Muscle layer of colon (tissue), 2 donors: Measurements from ENCODE around the gene MAGI2.

Experiments
- H3K27ac ChIP-seq: one replicate; pipeline ENCODE4 v1.7.0; 2013; ENCODE audit warnings: low read depth, mild to moderate bottlenecking, low read length, moderate library complexity
- H3K27me3 ChIP-seq, 2 donors: one replicate each; pipeline ENCODE4 v1.7.0; 2013; ENCODE audit warnings: low read length in 2 of 2, mild to moderate bottlenecking in 2 of 2; ENCODE audit not compliant: insufficient read depth in 2 of 2, control insufficient read depth in 1 of 2
- H3K36me3 ChIP-seq: one replicate; pipeline ENCODE4 v1.7.0; 2013; ENCODE audit warnings: mild to moderate bottlenecking, low read length; ENCODE audit not compliant: insufficient read depth
- H3K4me1 ChIP-seq: one replicate; pipeline ENCODE4 v1.7.0; 2013; ENCODE audit warnings: mild to moderate bottlenecking, low read length; ENCODE audit not compliant: insufficient read depth
- H3K4me3 ChIP-seq, 2 donors: one replicate each; pipeline ENCODE4 v1.7.0; 2013; ENCODE audit warnings: low read length in 2 of 2, low read depth in 1 of 2, mild to moderate bottlenecking in 1 of 2, moderate library complexity in 1 of 2
- H3K9ac ChIP-seq: one replicate; pipeline ENCODE4 v1.7.0; 2013; ENCODE audit warnings: low read length
- H3K9me3 ChIP-seq: one replicate; pipeline ENCODE4 v1.7.0; 2013; ENCODE audit warnings: mild to moderate bottlenecking, low read length
- donor health status: abdominal sarcoma.
- donor health status: Adenocarcinoma of cecum.

MAGI2 gene

GRCh38 chr7:78057571-78057970 is 1395.9 kb downstream of the MAGI2 start:
- no peaks in the 10 kb centered on the region for H3K4me1 ChIP-seq
- H3K4me3 ChIP-seq, result no peak overlapping the region
- H3K27me3 ChIP-seq, result no peaks in the 10 kb centered on the region
- H3K36me3 ChIP-seq, result no peaks in the 10 kb centered on the region
- H3K9ac ChIP-seq, result no peak overlapping the region
- H3K9me3 ChIP-seq, result no peaks in the 10 kb centered on the region
- no peak overlapping the region for H3K27ac ChIP-seq

GRCh38 chr7:78055599-78055998 is 1397.9 kb downstream of the MAGI2 start:
- H3K27me3 ChIP-seq, result no peaks in the 10 kb centered on the region
- no peaks in the 10 kb centered on the region for H3K9me3 ChIP-seq
- H3K4me1 ChIP-seq, result no peaks in the 10 kb centered on the region
- no peaks in the 10 kb centered on the region for H3K36me3 ChIP-seq
- H3K27ac ChIP-seq, result no peak overlapping the region
- H3K9ac ChIP-seq, result no peak overlapping the region
- no peak overlapping the region for H3K4me3 ChIP-seq

DNA sequence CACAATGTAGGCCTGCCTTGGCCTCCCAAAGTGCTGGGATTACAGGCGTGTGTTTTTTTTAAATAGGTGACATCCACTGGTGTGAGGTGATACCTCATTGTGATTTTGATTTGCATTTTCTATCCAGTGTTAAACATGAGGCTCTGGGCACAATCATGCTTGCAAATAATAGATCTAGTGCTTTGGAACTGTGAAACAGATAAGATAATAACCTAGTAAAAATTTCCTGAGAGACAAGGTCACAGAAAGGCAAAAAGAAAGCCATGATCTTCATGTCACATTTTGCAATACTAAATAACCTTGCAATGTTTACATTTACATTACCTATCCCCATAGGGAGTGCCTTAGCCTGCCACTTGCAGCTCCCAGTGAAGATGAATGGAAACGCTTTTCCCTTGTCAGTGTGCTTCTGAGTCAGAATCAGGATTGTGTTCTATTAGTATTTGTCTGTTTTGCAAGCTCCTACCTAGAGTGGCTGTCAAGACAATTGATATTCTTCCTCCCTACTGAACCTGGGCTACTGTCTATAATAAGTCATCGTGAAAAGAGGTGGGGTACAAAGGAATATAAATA is 1398.4 kb downstream of the MAGI2 start:
- Histone ChIP-seq H3K9ac (no peak overlapping the region), H3K36me3 (no peaks in the 10 kb centered on the region)

DNA sequence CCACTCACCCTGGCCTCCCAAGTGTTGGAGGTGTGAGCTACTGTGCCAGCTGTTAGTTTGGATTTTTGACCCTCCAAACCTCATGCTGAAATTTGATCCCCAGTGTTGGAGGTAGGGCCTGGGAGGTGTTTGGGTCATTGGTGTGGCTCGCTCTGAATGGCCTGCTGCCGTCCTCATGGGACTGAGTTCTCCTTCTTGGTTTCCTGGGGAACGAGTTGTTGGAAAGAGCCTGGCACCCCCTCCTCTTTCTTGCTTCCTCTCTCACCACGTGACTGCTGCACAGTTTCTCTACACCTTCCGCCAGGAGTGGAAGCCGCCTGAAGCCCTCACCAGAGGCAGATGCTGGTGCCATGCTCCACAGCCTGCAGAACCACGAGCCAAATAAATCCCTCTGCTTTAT is 1401.4 kb downstream of the MAGI2 start:
- no peaks in the 10 kb centered on the region for H3K4me1 ChIP-seq
- H3K36me3 ChIP-seq, result no peaks in the 10 kb centered on the region
- no peak overlapping the region for H3K4me3 ChIP-seq
- no peak overlapping the region for H3K27ac ChIP-seq
- H3K27me3 ChIP-seq, result no peaks in the 10 kb centered on the region
- no peak overlapping the region for H3K9ac ChIP-seq
- H3K9me3 ChIP-seq, result no peaks in the 10 kb centered on the region

More for the DNA sequence above, 1398.4 kb downstream of the MAGI2 start:
- Histone ChIP-seq H3K9me3 (no peaks in the 10 kb centered on the region), H3K27me3 (no peaks in the 10 kb centered on the region), H3K27ac (no peak overlapping the region), H3K4me3 (no peak overlapping the region), H3K4me1 (no peaks in the 10 kb centered on the region)

GRCh38 chr7:78047800-78048199 is 1405.7 kb downstream of the MAGI2 start:
- no peaks in the 10 kb centered on the region for H3K36me3 ChIP-seq
- H3K27ac ChIP-seq, result no peak overlapping the region
- no peak overlapping the region for H3K4me3 ChIP-seq
- H3K9ac ChIP-seq, result no peak overlapping the region
- H3K27me3 ChIP-seq, result no peaks in the 10 kb centered on the region
- H3K9me3 ChIP-seq, result no peaks in the 10 kb centered on the region
- H3K4me1 ChIP-seq, result no peaks in the 10 kb centered on the region

GRCh38 chr7:78043159-78043558 is 1410.3 kb downstream of the MAGI2 start:
- H3K36me3 ChIP-seq, result no peaks in the 10 kb centered on the region
- no peaks in the 10 kb centered on the region for H3K4me1 ChIP-seq
- H3K9ac ChIP-seq, result no peak overlapping the region

DNA sequence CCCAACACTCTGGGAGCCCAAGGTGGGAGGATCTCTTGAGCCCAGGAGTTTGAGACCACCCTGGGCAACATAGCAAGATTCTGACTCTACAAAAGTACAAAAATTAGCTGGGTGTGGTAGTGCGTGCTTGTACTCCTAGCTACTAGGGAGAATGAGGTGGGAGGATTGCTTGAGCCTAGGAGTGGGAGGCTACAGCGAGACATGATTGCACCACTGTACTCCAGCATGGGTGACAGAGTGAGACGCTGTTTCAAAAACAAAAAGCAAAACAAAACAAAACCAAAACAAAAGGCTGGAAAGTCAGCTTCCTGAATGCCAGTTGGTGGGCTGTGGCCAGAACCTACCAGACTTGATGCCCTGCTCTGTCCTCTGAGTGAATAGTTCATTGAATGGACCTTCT is 1412.0 kb downstream of the MAGI2 start:
- Histone ChIP-seq H3K4me1 (no peaks in the 10 kb centered on the region), H3K9ac (no peak overlapping the region), H3K36me3 (no peaks in the 10 kb centered on the region), H3K27me3 (no peaks in the 10 kb centered on the region), H3K9me3 (no peaks in the 10 kb centered on the region), H3K27ac (no peak overlapping the region), H3K4me3 (no peak overlapping the region)

More at GRCh38 chr7:78043159-78043558, 1410.3 kb downstream of the MAGI2 start:
- Histone ChIP-seq H3K4me3 (no peak overlapping the region), H3K27ac (no peak overlapping the region), H3K9me3 (no peaks in the 10 kb centered on the region), H3K27me3 (no peaks in the 10 kb centered on the region)

DNA sequence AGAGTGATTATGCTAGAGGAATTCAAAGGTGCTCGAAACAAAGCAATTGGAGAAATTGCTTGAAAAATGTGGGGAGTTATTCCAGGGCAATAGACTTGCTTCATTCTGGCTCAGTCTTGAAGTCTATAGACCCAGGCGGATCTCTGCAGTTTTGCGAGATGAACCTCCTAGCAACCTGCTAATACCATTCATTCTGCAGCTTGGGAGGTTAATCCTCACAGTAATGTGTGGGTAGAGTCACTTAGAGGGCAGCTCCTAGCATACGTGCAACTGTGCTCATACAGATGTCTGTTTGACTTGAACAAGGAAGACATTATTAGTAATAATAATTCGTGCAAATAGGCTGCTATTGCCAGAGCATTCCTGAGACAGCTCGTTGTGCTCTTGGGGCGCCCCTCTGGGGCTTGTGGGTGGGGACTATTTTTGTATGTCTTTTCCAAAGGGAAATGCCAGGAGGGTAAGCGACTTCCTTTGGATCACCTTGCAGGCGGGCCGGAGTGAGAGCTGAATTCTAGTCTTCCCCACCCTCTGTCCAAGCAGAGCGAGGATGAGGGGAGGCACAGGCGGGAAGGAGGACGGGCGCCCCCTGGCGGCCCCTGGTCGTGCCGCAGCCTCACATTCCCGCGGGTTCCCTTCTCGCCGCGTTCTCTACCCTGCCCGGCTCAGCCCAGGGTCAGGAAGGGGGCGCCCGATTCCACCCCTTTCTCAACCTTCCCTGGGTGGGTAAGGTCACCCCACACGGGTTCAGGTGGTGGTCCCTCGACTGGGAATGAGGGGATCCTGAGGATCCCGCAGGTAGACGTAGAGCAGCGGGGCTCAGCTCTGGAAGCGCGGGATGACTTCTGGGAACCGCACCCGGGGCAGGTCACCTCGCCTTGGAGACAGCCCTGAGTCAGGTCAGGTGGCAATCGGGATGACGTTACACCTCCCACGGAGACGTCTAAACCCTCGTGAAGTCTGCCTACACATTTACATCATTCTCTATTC is 1413.4 kb downstream of the MAGI2 start:
- no peak overlapping the region for H3K4me3 ChIP-seq

DNA sequence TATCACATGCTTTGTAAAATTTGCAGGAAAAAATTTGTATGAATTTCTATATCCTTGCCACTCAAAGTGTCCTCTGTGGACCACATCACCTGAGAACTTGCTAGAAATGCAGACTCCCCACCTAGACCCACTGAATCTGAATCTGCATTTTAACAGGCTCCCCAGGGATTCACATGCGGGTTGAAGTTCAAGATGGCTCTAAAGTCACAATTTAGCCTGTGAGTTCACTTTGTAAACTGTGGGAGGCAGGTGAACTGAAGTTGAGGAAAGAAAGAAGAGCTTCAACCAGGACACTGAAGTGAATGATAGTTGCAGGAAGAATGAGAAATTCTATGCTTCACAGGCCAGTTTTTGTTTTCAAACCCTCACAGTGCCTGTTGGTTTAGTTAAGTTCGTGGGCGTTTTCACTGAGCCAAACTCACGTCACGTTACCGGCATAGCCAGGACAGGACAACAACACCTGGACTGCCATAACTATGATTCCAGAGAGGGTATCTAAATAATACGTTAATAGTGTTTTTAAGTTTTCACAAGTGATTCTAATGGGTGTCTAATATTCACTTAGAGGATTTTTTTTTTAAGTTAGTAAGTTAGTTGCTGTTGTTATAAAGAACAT is 1414.9 kb downstream of the MAGI2 start:
- Histone ChIP-seq H3K27ac (no peak overlapping the region), H3K36me3 (no peaks in the 10 kb centered on the region), H3K27me3 (no peaks in the 10 kb centered on the region), H3K4me1 (no peaks in the 10 kb centered on the region), H3K9me3 (no peaks in the 10 kb centered on the region), H3K4me3 (no peak overlapping the region), H3K9ac (no peak overlapping the region)

More for the DNA sequence above, 1413.4 kb downstream of the MAGI2 start:
- H3K9me3 ChIP-seq, result no peaks in the 10 kb centered on the region
- no peak overlapping the region for H3K27ac ChIP-seq
- no peaks in the 10 kb centered on the region for H3K4me1 ChIP-seq
- no peaks in the 10 kb centered on the region for H3K36me3 ChIP-seq
- H3K9ac ChIP-seq, result no peak overlapping the region
- no peaks in the 10 kb centered on the region for H3K27me3 ChIP-seq

DNA sequence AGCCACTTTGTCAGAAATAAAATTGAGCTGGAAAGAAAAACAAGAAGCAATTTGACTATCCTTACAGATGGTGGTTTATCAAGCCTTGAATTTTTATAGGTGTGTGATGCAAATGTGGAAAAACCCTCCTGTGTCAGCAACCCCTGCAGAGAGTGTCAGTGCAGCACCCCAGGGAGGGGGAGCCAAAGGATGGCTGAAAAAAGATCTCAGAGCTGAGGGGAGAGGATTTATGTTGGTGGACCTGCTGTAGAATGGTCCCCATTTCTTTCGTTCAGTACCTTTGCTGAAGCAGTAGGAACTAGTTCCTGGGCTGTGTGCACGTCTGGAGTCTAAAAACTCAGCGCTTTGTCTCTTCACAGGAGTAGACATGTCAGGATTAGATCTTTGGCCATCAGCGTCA is 1415.9 kb downstream of the MAGI2 start:
- no peaks in the 10 kb centered on the region for H3K9me3 ChIP-seq
- no peaks in the 10 kb centered on the region for H3K36me3 ChIP-seq
- H3K9ac ChIP-seq, result no peak overlapping the region
- no peaks in the 10 kb centered on the region for H3K4me1 ChIP-seq
- H3K27ac ChIP-seq, result no peak overlapping the region
- H3K27me3 ChIP-seq, result no peaks in the 10 kb centered on the region
- H3K4me3 ChIP-seq, result no peak overlapping the region

GRCh38 chr7:78033410-78033809 is 1420.1 kb downstream of the MAGI2 start:
- no peaks in the 10 kb centered on the region for H3K27me3 ChIP-seq
- H3K36me3 ChIP-seq, result no peaks in the 10 kb centered on the region
- no peak overlapping the region for H3K4me3 ChIP-seq
- no peak overlapping the region for H3K9ac ChIP-seq
- no peaks in the 10 kb centered on the region for H3K4me1 ChIP-seq
- no peaks in the 10 kb centered on the region for H3K9me3 ChIP-seq
- no peak overlapping the region for H3K27ac ChIP-seq
